NCI-H446 treated with DMSO at 0.1 percent for 48 hours (cell line): ENCODE measurements around the gene AATK.

ENCODE experiments used
- DNase-seq: peaks from one replicate; lab custom pipeline; 2025; lab: John Stamatoyannopoulos, UW

Gene AATK

DNA sequence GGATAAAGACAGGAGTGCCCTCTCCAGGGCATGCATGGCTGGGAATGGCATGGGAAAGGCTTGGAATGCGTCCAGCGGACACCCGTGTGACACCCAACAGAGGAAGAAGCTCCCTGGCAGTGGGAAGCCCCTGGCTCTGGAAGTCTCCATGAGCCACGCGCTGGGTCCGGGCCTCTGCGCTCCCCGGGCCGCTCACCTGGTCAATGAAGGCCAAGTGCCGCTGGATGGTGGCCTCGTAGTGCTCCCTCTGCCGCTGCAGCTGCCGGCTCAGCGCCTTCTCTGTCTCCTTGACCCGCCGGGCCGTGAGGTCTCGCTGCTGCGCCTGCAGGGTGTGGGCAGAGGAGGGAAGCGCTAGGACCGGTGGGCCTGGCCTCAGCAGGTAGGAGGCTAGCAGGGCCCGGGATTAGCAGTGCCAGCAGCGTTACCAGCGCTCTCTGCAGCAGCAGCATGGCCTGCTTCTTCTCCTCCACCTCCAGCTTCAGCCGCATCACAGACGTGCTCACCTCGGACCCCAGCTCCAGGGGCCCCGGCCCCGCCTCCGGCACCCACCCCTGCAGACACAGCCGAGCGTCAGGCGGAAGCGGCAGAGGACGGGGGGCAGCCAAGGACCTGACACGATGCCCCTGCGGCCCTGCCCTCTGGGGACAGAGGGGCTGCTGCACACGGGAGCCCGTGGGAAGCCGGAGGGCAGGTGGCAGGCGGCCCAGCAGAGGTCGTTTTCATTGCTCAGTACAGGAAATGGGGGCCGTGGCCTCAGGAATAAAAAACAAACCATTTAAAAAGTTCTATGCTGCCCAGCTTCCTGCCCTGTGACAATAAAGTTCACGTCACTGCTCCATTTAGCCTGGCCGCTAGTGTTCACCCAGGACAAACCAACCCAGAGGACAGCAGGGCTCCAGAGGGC, 30.7 kb upstream of the AATK start:
- no peak for DNase-seq

GRCh38 chr17:81195941-81196495, 30.0 kb upstream of the AATK start:
- no peak for DNase-seq

GRCh38 chr17:81194941-81195901, 29.2 kb upstream of the AATK start:
- DNase-seq, result no peak

DNA sequence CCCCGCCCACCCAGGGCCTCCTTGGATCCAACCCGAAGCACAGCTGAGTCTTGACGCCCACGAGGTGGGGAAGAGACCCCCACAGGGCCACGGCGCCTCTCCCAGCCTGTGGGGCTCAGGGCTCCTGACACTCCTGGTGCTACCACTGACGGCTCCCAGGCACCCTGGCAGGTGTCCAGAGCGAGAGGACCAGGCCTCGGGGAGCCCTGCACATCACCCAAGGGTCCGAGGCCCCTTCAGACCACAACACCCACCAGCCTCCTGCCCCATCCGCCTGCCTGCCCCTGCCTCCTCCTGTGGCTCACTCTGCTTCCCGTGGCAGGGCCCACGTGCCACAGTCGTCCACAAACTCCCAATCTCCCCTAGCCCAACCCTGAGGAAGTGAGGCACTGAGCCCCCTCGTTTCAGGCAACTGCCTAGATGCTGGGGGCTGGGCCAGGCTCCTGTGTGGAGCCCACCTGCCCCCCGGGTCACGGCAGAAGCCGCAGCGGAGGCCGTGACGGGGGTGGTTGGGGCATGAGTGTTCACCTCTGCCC, 28.3 kb upstream of the AATK start:
- no peak for DNase-seq

DNA sequence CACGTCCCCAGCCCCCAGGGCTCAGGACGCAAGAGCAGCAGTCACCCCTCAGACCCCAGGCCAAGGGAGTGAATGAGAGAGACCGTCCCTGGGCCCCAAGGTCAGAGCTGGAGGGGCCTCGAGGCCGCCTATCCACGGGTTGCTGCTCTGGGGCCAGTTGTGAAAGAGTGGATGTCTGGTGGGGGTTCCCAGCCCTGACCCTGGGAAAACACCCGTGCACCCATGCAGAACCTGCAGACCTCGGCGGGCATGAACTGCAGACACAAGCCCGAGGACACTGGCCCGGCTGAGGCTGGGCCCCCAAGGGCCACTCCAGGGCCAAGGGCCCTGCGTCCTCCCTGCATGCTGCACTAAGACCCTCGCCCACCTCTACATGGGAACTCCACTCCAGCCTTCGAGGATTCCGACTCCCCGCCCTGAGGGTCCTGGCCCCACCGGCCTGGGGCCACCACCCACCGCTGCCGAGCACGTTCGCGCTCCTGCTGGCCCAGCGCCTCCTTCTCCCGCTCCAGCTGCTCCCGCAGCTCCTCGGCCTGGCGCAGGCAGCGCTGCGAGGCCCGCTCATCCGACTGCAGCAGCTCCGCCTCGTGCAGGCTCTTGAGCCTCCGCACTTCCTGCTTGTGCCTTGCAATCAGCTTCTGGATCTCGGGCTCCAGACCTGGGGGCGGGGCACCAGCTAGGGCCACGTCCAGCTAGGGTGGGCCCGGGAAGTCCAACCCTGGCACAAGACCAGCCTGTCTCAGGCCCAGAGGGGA, 27.6 kb upstream of the AATK start:
- no peak for DNase-seq

- no peak for DNase-seq
These were observed 27.0 kb upstream of the AATK start for GRCh38 chr17:81193051-81193410.

- DNase-seq, result no peak
These were observed 26.5 kb upstream of the AATK start for GRCh38 chr17:81192386-81193050.

DNA sequence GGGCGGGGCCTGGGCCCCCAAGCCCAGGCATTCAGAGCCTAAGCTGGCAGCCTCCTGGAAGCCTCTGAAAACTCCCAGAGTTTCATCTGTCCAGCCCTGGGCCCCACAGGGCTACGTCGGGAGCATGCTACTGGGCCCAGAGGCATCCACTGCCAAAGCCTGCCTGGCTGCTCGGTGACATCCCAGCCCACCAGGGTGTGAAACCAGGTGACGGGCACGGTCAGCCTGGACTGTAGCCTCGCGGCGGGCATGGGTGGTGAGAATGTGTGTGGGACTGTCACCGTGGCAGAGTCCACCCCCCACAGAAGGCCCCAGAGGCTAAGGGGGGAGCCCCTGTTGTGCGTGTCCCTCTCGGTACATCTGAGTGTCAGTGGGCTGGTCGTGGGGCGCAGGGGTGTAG, 25.6 kb upstream of the AATK start:
- DNase-seq, result no peak

GRCh38 chr17:81191116-81191515, 25.1 kb upstream of the AATK start:
- DNase-seq, result no peak

DNA sequence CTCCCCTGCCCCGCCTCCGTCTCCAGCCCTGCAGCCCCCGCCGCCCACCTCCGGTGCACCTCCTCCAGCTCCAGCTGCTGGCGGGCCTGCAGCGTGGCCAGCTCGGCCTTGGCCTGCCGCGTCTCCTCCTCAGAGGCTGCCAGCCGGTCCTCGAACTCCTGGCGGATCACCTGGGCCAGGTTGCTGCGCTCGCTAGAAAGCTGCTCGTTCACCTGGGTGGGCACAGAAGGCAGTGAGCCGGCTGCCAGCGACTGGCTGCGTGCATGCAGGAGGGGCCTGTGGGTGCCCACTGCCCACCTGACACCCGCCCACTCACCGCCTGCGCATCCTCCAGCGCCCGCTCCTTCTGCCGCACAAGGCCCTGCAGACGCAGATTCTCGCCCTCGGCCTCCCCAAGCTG, 24.6 kb upstream of the AATK start:
- no peak for DNase-seq

DNA sequence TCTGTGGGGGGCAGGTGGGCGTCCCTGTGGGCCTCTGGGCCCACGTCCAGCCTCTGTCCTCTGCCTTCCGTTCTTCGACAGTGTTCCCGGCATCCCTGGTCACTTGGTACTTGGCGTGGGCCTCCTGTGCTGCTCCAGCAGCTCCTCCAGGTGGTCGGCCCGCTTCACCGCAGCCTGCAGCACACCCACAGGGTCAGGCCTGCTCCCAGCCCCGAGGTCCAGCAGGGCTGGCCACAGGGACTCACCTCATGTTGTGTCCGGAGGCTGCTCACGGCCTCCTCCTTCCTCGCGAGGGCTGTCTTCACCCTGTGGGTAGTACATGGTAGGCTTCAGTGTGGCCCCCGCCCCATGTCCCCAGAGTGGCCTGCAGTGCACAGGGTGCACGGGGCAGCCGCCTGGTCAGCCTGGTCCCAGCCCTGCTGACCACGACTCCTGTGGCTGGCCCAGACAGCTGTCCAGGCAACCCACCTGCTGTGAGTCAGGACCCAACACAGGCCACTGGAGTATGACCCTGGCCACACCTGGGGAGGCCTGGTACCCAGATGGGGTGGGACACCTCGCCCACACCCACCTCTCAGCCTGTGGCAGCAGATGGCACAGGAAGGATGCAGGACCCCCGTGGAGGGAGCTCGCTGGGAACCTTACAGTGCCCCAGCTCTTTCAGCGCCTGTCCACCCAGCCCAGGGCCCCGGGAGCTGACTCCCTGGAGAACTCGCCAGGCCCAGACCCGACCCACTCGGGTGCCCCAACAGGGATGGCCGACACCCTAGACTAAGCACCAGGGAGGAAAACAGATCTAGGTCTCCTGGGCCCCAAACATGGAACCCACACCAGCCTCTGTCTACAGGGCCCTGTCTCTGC, 23.9 kb upstream of the AATK start:
- DNase-seq, result no peak

GRCh38 chr17:81189016-81189415, 23.0 kb upstream of the AATK start:
- DNase-seq, result no peak

DNA sequence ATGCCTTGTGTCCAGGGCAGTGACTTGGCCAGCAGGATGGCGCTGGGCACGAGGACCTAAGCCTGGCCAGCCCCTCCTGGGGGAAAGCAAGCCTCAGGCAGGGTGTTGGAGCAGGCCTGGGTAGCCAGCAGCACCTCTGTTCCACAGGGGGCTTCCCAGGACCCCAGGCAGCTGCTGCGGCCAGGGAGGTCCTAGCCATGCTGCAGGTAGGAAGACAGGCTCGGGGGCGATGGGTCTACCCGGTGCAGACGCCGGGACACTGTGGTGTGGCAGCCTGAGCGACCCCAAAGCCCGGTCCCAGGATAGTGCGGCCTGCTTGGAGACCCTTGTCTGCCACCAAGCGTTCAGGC, 22.4 kb upstream of the AATK start:
- no peak for DNase-seq

DNA sequence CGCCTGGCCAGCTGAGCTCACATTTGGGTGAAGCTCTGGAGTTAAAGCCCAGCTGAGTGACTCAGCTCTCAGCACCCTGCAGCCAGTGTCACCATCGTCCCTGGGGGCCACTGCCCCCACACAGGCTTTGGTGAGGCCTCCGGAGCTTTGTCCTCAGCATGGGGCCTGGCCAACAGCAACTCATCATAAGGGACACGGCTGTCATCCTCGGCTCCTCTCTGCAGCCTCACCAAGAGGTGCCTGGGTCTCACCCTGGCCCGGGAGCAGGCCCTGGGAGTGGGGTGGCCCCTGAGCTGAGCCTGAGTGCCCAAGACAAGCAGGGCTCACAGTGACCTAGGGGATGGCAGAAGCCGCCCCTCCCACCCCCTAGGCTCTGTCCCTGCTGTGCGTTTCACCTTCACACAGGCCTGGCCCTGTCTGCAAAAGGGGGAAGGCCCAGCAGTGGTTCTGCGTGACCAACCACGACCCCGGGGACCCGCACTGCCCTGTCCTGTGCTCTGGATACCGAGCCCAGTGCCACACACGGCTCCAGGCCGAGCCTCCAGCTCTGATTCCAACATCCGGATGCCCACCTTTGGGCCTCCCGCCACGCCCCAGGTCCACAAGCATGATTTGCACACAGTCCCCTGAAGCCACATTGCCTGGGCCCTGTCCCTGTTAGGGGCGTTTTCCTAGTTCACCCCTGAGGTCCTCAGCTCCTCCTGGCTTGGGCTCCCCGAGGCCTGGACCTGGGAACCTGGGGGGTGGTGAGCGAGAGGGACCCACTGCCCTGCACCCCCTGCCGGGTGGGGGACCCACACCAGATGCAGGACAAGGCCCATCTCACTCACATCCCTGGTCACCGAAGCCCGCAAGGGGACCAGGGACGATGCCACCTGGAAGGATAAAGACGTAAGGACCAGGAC, 21.8 kb upstream of the AATK start:
- DNase-seq, result no peak

DNA sequence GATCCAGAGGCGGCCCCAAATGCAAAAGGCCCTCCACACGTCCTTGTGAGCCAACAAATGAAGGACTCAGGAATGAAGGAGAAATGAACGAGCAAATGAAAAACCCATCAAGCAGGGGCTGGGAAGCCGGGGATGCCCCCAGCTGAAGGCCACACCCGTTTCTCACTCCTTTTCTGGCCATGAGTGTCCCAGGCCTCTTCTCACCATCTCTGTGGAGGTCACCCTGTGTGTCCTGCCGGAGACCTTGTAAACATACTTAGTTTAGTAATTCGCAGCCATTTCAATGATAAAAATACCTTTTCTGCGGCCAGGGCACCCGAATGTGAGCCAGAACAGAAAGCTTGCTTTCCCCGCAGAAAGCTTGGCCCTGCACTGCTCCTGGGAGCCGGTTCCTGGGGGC, 21.1 kb upstream of the AATK start:
- no peak for DNase-seq

GRCh38 chr17:81186203-81186602, 20.2 kb upstream of the AATK start:
- no peak for DNase-seq

DNA sequence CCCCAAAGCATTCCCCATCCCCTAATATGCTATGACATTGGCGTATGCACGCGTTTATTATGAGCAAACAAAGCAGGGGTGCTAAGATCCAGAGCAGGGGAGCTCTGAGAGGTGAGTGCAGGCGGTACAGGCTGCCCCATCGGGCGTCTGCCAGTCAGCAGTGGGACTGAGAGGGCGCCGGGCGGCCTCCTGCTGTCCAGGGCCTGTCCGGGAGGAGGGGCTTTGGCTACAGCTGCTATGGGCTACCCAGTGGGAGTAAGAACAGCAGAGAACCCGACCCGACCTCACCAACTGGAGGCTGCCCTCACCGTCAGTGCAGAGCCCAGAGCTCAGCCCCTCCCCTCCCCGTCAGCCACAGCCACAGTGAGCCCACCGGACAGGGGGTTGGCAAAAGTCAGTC, 18.5 kb upstream of the AATK start:
- DNase-seq, result no peak

DNA sequence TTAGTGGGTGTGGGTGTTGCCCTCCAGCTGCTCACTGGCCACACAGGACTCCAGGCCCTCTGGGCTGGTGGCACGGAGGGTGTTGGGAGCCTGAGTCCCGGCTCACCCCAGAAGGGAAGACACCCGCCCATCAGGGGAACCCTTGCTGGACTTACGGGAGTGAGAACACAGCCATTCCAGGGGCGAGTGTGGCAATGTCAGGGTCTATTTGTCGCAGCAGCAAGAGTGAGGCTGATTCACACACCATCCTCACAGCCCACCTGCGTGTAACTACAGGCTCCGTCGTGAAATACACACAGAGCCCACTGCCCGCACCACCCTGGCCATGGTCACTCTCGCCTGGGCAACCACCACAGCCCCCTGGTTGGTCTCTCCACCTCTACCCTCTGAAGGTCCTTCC, 17.8 kb upstream of the AATK start:
- DNase-seq, result no peak

- no peak for DNase-seq
These were observed 17.3 kb upstream of the AATK start for GRCh38 chr17:81183316-81183715.
